C1 segment of cervical spinal cord (tissue), 14 donors: Measurements from ENCODE around the gene TAS1R2.
"Not testable (repeated sequence)": the region's sequence is repeated elsewhere in the genome, so short reads cannot be mapped to it uniquely, and the experiment has no call there.

Experiments used
- DNase-seq, 14 donors: peaks; one replicate each; lab custom pipeline; 2025; lab: John Stamatoyannopoulos, UW

Gene TAS1R2

GRCh38 chr1:18859560-18859959 is at the start of gene TAS1R2:
TSS of gene TAS1R2 (minus strand) at chr1:18859660. CDS start at chr1:18859660, 0 bp downstream.
- no peak for DNase-seq

GRCh38 chr1:18907917-18908845 is 48.7 kb upstream of the TAS1R2 start:
- DNase-seq, result peak in 3 of 14 donors; percentile 38 to 41 (median 39)

GRCh38 chr1:18907021-18907916 is 47.8 kb upstream of the TAS1R2 start:
- peak in 12 of 14 donors; percentile 34 to 76 (median 64) for DNase-seq

- no peak for DNase-seq
Observed at GRCh38 chr1:18903291-18903756, 43.9 kb upstream of the TAS1R2 start.

- peak; percentile 80 to 98 (median 92) for DNase-seq
Observed at GRCh38 chr1:18902523-18903290, 43.2 kb upstream of the TAS1R2 start, which contains the start of gene ALDH4A1. TSS of gene ALDH4A1 (minus strand) at chr1:18902555. CDS start at chr1:18902523, 32 bp downstream.

- peak in 1 of 14 donors; percentile 39 for DNase-seq
Observed at GRCh38 chr1:18901952-18902522, 42.6 kb upstream of the TAS1R2 start.

GRCh38 chr1:18901147-18901951 is 41.9 kb upstream of the TAS1R2 start:
- DNase-seq, result no peak

- DNase-seq, result peak in 5 of 14 donors; percentile 4 to 58 (median 14)
Observed at GRCh38 chr1:18900303-18900841, 40.9 kb upstream of the TAS1R2 start.

- no peak for DNase-seq
Observed at GRCh38 chr1:18899363-18900049, 40.0 kb upstream of the TAS1R2 start.

GRCh38 chr1:18898567-18898966 is 39.1 kb upstream of the TAS1R2 start:
- no peak for DNase-seq

GRCh38 chr1:18895317-18895716 is 35.9 kb upstream of the TAS1R2 start:
- DNase-seq, result no peak

- DNase-seq, result no peak
Observed at GRCh38 chr1:18893120-18893519, 33.7 kb upstream of the TAS1R2 start.

GRCh38 chr1:18891858-18892257 is 32.4 kb upstream of the TAS1R2 start:
- DNase-seq, result not testable (repeated sequence)

- DNase-seq, result no peak
Observed at GRCh38 chr1:18891426-18891780, 31.9 kb upstream of the TAS1R2 start.

GRCh38 chr1:18890706-18891425 is 31.4 kb upstream of the TAS1R2 start:
- peak in 8 of 14 donors; percentile 8 to 58 (median 30) for DNase-seq

- DNase-seq, result peak in 2 of 14 donors; percentile 9 to 69
Observed at GRCh38 chr1:18886003-18886335, 26.5 kb upstream of the TAS1R2 start.

- DNase-seq, result peak in 1 of 14 donors; percentile 69
Observed at GRCh38 chr1:18885311-18886002, 26.0 kb upstream of the TAS1R2 start.

GRCh38 chr1:18884727-18885126 is 25.3 kb upstream of the TAS1R2 start:
- peak in 1 of 14 donors; percentile 17 for DNase-seq
